MG63 (cell line): Measurements from ENCODE around the gene CUEDC1. TPM values are rescaled to one million over a fixed set of nuclear protein-coding genes. Genes with fewer than 3 reads are reported as not detected.

Experiments
- DNase-seq: peaks from one replicate; pipeline ENCODE4 v3.0.0-alpha.2; 2020
- H3K27me3 ChIP-seq: fragments of 250-450 bp; sonication (Bioruptor Pico); 2 replicates; pipeline ENCODE4 v1.5.1; 2020; ENCODE audit warnings: mild to moderate bottlenecking, moderate library complexity
- H3K36me3 ChIP-seq: fragments of 250-450 bp; sonication (Bioruptor Pico); 2 replicates; pipeline ENCODE4 v1.5.1; 2020; ENCODE audit warnings: mild to moderate bottlenecking, moderate library complexity
- H3K4me3 ChIP-seq: fragments of 250-450 bp; sonication (Bioruptor Pico); 2 replicates; pipeline ENCODE4 v1.5.1; 2020; ENCODE audit warnings: mild to moderate bottlenecking, moderate library complexity
- H3K9me3 ChIP-seq: fragments of 250-450 bp; sonication (Bioruptor Pico); 2 replicates; pipeline ENCODE4 v1.5.1; 2020; ENCODE audit warnings: mild to moderate bottlenecking, moderate library complexity
- total RNA-seq: library from RNA; depleted of rRNA; stranded (reverse); fragments of >200 nt; shearing (Covaris generic); gene quantifications from 2 replicates; pipeline ENCODE4 v1.2.3, GENCODE V29; 2014; ENCODE audit warnings: low replicate concordance

The CUEDC1 gene
- total RNA-seq, 1 experiment from 2014 or later: 10.2 TPM

DNA sequence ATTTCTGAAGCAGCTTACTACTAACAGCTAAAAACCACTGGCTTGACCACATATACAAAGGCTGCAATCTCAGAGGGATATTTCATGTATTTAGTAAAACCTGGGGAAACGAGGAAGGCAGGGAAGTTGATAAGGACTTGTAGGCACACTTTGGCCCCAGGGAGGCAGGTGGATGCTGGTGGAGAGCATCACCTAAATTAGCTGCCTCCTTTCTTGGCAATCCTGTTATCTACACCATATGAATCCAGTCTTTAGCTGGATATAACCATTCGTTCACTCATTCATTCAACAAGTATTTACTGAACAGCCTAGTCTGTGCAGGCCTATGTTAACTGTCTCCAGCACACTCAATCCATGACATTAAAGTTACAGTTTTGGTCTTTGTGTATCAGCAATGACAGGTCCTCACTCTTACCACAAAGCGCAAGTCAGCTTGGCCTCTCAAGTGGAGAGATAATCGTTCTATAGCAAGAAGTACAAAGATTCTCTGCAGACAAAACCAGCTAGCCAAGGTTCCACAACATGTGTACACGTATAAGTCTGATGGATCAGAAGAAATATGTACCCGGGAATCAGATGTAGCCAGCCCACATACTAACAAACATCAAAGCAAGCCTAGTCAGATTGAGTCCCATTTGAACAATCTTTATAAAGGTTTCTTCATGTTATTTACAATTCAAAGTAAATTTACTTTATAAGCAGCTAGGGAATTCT is 116.2 kb downstream of the CUEDC1 start:
- DNase-seq: no peak
- Histone ChIP-seq H3K9me3 (no peaks in the 10 kb centered on the region), H3K36me3 (peaks cover 40% of the 10 kb centered on the region), H3K4me3 (no peak overlapping the region), H3K27me3 (no peaks in the 10 kb centered on the region)

DNA sequence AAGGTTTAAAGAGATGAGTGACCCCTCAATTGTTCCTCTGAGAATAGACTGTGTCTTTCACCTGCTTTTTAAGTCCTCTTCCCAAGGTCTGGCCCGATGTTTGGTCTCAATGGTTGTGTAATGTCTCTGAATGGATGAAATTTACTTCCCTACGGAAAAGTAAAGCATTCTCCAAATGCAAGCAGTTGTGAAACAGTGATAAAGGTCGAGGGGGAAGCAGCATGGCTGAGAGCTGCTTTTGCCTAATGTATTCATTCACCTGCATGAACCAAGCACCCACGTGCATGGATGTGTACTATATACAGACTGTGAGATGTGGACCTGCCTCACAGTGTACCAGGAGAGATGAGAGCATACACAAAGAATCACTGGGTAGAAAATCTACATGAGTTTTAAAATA is 116.8 kb downstream of the CUEDC1 start:
- Histone ChIP-seq H3K4me3 (no peak overlapping the region), H3K27me3 (no peaks in the 10 kb centered on the region), H3K36me3 (peaks cover 40% of the 10 kb centered on the region), H3K9me3 (no peaks in the 10 kb centered on the region)
- no peak for DNase-seq

- Histone ChIP-seq H3K4me3 (no peak overlapping the region), H3K9me3 (no peaks in the 10 kb centered on the region), H3K36me3 (peaks cover 26% of the 10 kb centered on the region), H3K27me3 (no peaks in the 10 kb centered on the region)
- DNase-seq: no peak
Measured at GRCh38 chr17:57835333-57835900, 119.8 kb downstream of the CUEDC1 start.

- H3K9me3 ChIP-seq: no peaks in the 10 kb centered on the region
- no peak overlapping the region for H3K4me3 ChIP-seq
- H3K27me3 ChIP-seq: no peaks in the 10 kb centered on the region
- peaks cover 15% of the 10 kb centered on the region for H3K36me3 ChIP-seq
- DNase-seq: peak; percentile 94
Measured at GRCh38 chr17:57834146-57834741, 121.0 kb downstream of the CUEDC1 start.

DNA sequence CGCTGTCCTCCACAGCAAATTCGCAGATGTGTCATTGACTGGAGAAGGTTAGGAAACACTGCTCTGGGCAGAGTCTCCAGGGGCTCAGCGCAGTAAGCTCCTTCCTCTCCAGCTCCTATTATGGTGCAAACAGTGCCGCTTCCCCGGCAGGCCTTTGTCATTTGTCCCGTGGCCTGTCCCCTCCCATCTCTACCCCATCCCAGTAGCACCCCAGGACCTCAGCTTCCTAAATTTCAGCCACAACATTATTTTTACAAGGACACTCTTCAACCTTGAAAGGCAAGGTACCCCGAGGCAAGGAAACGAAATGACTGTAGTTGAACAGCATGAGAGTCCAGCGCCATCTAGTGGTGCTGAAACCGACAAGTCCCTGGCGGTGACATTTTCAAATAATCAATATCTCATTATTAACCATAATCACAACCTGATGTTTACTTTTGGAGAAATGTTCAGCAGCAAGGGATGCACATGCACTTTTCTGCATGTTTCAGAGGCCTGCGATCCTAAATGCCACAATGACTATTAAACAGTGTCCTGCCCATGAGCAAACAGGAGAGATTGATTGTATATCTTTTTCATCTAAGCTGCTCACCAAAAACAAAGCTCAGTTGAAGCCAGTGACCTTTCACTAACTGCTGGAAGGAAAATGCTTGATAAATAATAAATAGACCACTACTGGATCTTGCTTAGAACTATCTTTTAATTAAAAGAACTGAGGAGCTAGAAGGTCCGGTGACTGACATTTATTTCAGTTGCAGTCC is 121.9 kb downstream of the CUEDC1 start:
- Histone ChIP-seq H3K9me3 (no peaks in the 10 kb centered on the region), H3K4me3 (no peak overlapping the region), H3K27me3 (no peaks in the 10 kb centered on the region), H3K36me3 (peaks cover 6% of the 10 kb centered on the region)
- DNase-seq: peak; percentile 37

GRCh38 chr17:57832314-57833178 is 122.7 kb downstream of the CUEDC1 start:
- no peak for DNase-seq
- Histone ChIP-seq H3K4me3 (no peak overlapping the region), H3K9me3 (no peaks in the 10 kb centered on the region), H3K27me3 (no peaks in the 10 kb centered on the region), H3K36me3 (peaks cover 5% of the 10 kb centered on the region)

DNA sequence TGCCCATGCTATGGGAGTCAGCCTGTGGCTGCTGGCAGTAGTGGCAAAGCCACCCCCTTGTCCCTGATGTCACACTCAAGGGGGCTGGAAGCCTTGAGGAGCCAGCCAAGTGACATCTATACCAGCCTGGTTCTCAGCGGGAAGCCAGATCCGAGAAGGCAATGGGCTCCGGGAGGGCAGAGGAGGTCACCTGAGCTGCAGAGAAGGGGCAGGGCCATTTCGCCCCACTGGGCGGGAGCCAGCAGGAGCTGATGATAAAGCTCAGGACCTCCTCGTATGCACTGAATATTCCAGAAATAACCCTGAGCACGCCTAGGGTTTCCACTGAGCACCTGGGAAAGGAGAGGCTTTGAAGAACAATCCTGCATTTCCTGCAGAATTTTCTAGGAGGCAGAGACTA is 124.3 kb downstream of the CUEDC1 start:
- no peaks in the 10 kb centered on the region for H3K27me3 ChIP-seq
- no peaks in the 10 kb centered on the region for H3K36me3 ChIP-seq
- H3K4me3 ChIP-seq: no peak overlapping the region
- H3K9me3 ChIP-seq: no peaks in the 10 kb centered on the region
- DNase-seq: no peak

- H3K9me3 ChIP-seq: no peaks in the 10 kb centered on the region
- no peaks in the 10 kb centered on the region for H3K36me3 ChIP-seq
- DNase-seq: no peak
- H3K4me3 ChIP-seq: no peak overlapping the region
- H3K27me3 ChIP-seq: no peaks in the 10 kb centered on the region
Measured at GRCh38 chr17:57823469-57824401, 131.5 kb downstream of the CUEDC1 start.

DNA sequence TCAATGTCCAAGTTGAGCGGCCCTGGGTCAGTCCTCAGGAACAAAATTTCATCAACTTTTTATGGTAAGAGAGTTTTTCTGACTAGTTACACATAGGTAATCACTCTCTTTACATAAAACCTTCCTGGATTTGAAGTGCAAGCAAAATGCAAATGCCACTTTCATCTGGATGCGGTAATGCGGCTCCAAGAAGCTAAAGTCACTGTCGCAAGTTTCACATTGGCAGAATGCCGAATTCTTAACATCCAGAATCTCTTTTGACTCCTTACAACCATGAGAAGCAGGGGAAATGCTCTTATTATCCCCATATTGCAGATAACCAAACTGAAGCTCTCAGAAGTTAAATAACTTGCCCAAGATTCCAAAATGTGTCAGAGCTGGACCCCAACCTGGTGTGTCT is 135.3 kb downstream of the CUEDC1 start:
- no peak for DNase-seq
- no peaks in the 10 kb centered on the region for H3K27me3 ChIP-seq
- no peaks in the 10 kb centered on the region for H3K36me3 ChIP-seq
- no peaks in the 10 kb centered on the region for H3K9me3 ChIP-seq
- no peak overlapping the region for H3K4me3 ChIP-seq

- Histone ChIP-seq H3K36me3 (no peaks in the 10 kb centered on the region), H3K9me3 (no peaks in the 10 kb centered on the region), H3K4me3 (no peak overlapping the region), H3K27me3 (no peaks in the 10 kb centered on the region)
- DNase-seq: no peak
Measured at GRCh38 chr17:57819285-57819684, 135.9 kb downstream of the CUEDC1 start.

- no peaks in the 10 kb centered on the region for H3K27me3 ChIP-seq
- H3K9me3 ChIP-seq: no peaks in the 10 kb centered on the region
- no peaks in the 10 kb centered on the region for H3K36me3 ChIP-seq
- H3K4me3 ChIP-seq: no peak overlapping the region
- DNase-seq: no peak
Measured at GRCh38 chr17:57818066-57818465, 137.1 kb downstream of the CUEDC1 start.

GRCh38 chr17:57817299-57817698 is 137.9 kb downstream of the CUEDC1 start:
- H3K36me3 ChIP-seq: no peaks in the 10 kb centered on the region
- no peak overlapping the region for H3K4me3 ChIP-seq
- no peak for DNase-seq
- H3K27me3 ChIP-seq: no peaks in the 10 kb centered on the region
- no peaks in the 10 kb centered on the region for H3K9me3 ChIP-seq

- DNase-seq: no peak
- H3K4me3 ChIP-seq: no peak overlapping the region
- H3K36me3 ChIP-seq: no peaks in the 10 kb centered on the region
- H3K9me3 ChIP-seq: no peaks in the 10 kb centered on the region
- no peaks in the 10 kb centered on the region for H3K27me3 ChIP-seq
Measured at GRCh38 chr17:57814421-57814820, 140.8 kb downstream of the CUEDC1 start.

DNA sequence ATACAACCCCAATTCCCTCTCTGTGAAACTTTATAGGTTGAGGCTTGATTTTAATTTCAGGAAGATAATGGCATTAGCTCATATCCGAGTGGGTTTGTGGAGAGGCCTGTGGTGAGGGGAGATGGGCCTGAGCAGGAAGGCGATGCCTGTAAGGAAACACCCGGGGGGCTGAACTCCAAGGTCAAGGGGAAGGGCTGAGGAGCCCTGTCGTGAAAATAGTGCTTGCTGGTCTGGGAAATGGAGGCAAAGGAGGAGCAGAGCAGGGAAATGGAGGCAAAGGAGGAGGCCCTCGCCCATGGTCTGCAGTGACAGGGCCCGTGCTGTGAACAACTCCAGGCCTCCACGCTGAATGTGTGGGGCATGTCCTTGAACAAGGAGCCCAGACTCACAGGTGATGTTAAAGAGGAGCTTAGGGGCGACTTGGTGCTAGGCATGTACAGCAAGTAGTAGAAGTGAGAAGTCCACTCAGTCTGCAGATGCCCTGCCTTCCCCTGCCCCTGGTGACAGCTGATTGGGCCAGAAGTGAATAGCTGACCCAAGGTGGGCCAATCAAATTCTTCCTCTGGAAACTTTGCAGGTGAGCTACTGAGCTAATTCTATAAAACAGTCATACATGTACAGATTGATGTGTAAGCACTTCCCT is 143.5 kb downstream of the CUEDC1 start:
- DNase-seq: no peak
- H3K27me3 ChIP-seq: no peaks in the 10 kb centered on the region
- no peak overlapping the region for H3K4me3 ChIP-seq
- no peaks in the 10 kb centered on the region for H3K9me3 ChIP-seq
- no peaks in the 10 kb centered on the region for H3K36me3 ChIP-seq
